Measurements from ENCODE around the gene PTPRA.

- TF ChIP-seq CTCF (IDR thresholded peaks at IDR 0.05) (no peak), POLR2A (IDR thresholded peaks at IDR 0.05) (no peak)
These were observed 194.8 kb downstream of the PTPRA start for GRCh38 chr20:3068075-3068474.
